Measurements from ENCODE around the gene OTOR.
A peak's percentile ranks its signal among the peaks of the same experiment; 100 is the strongest.

Gene OTOR

DNA sequence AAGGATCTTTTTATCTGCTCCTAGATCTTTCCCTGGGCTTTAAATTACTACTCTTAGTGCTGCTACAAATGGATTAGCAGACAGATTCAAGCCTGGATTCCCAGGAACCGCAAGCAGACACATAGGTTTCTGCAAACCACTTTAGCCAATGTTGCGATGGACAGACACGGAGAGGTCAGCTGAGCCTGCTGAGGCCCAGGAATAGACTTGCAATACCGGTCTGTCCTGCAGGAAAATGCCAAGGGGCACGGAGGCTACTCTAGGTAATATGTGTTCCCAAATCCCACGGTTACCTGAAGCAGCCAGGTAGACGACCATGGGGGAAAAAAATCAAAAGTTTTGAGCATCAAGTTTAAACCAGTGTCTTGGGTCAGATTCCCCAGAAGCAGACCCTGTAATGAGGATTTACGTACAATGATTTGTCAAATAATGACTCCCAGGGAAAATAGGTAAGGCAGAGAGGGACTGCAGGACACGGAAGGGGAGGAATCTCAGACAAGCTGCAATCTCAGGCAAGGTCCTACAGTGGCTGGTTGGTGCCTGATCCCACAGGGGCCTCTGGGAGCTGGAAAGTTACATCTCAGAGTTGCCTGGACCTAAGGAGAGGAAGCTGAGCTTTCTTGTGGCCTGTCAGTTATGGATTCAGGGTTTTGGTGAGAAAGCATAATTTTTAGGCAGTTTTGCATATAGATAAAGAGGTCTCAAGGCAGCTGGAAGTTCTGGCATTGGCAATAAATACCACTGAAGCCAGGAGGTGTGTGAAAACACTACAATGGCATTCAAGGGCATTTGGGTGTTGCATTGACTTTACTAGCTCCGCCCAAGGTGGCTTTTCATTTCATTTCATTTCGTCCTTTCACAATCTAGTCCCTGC, 12.5 kb downstream of the OTOR start:
- H3K4me3 ChIP-seq (ENCODE audit: low read length), result no peak overlapping the region
- no peak for DNase-seq (ENCODE audit: low read depth)
- TF ChIP-seq, protein P1, sequence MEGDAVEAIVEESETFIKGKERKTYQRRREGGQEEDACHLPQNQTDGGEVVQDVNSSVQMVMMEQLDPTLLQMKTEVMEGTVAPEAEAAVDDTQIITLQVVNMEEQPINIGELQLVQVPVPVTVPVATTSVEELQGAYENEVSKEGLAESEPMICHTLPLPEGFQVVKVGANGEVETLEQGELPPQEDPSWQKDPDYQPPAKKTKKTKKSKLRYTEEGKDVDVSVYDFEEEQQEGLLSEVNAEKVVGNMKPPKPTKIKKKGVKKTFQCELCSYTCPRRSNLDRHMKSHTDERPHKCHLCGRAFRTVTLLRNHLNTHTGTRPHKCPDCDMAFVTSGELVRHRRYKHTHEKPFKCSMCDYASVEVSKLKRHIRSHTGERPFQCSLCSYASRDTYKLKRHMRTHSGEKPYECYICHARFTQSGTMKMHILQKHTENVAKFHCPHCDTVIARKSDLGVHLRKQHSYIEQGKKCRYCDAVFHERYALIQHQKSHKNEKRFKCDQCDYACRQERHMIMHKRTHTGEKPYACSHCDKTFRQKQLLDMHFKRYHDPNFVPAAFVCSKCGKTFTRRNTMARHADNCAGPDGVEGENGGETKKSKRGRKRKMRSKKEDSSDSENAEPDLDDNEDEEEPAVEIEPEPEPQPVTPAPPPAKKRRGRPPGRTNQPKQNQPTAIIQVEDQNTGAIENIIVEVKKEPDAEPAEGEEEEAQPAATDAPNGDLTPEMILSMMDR (conservative IDR thresholded peaks at IDR 0.05; ENCODE audit: low read depth, low read length), result no peak

DNA sequence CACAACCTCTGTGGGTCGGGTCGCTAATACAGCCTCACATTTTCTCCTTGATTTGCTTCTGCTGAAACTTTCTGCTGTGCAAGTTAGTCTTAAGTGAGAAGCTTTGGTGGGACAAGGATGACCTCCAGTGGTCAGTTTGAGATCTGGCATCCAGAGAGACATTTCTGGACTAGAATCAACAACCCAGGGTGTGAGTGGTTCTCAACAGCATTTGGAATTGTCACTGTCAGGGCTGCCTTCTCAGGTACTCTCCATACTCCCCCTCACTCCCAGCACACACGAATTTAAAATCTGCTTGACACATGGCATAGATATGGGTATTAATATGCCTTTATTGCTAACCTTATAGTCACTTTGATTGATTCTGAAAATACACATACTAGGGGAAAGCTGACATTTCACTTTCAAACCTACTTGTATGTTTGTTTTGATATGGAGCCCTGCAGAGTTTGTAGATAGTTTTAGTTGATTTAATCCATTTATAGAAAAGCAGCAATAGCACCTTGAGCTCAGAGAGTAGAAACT, 13.2 kb downstream of the OTOR start:
- no peak overlapping the region for H3K4me3 ChIP-seq (ENCODE audit: low read length)

GRCh38 chr20:16764560-16764959, 16.4 kb downstream of the OTOR start:
- TF ChIP-seq, protein P1 (conservative IDR thresholded peaks at IDR 0.05; ENCODE audit: low read depth, low read length), result no peak
- no peak overlapping the region for H3K4me3 ChIP-seq (ENCODE audit: low read length)
- DNase-seq (ENCODE audit: low read depth), result no peak

More for the DNA sequence above, 13.2 kb downstream of the OTOR start:
- peak; percentile 39 for DNase-seq (ENCODE audit: low read depth)
- TF ChIP-seq, protein P1 (conservative IDR thresholded peaks at IDR 0.05; ENCODE audit: low read depth, low read length), result peak; percentile 79

DNA sequence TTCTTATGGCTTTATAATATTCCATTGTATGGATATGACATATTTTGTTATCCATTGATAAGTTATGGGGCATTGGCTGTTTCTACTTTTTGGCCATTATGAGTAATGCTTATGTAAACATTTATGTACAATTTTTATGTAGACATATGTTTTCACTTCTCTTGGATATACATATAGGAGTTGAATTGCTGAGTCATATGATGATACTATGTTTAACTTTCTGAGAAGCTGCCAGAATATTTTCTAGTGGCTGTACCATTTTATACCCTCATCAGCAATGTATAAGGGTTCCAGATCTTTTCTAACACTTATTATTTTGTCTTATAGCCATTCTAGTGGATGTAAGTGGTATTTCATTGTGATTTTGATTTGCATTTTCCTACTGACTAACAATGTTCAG, 23.1 kb downstream of the OTOR start:
- H3K4me3 ChIP-seq (ENCODE audit: low read length), result no peak overlapping the region
- no peak for DNase-seq (ENCODE audit: low read depth)
- TF ChIP-seq, protein P1 (conservative IDR thresholded peaks at IDR 0.05; ENCODE audit: low read depth, low read length), result no peak

DNA sequence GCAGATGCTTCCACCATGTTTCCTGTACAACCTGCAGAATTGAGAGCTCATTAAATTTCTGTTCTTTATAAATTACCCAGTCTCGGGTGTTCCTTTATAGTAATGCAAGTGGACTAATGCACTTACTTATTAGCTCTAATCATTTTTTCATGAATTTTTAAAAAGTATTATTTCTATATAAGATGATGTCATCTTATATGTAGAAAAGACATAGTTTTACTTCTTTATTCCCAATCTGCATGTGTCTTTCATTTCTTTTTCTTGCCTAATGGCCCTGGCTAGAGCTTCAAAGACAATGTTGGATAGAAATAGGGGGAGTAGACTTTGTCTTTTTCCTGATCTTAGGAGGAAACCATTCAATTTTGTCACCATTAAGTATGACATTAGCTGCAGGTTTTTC, 27.8 kb downstream of the OTOR start:
- H3K4me3 ChIP-seq (ENCODE audit: low read length), result no peak overlapping the region
- TF ChIP-seq, protein P1 (conservative IDR thresholded peaks at IDR 0.05; ENCODE audit: low read depth, low read length), result no peak
- no peak for DNase-seq (ENCODE audit: low read depth)

- TF ChIP-seq, protein P1 (conservative IDR thresholded peaks at IDR 0.05; ENCODE audit: low read depth, low read length), result no peak
- no peak for DNase-seq (ENCODE audit: low read depth)
Measured at GRCh38 chr20:16777126-16777525, 29.0 kb downstream of the OTOR start.

DNA sequence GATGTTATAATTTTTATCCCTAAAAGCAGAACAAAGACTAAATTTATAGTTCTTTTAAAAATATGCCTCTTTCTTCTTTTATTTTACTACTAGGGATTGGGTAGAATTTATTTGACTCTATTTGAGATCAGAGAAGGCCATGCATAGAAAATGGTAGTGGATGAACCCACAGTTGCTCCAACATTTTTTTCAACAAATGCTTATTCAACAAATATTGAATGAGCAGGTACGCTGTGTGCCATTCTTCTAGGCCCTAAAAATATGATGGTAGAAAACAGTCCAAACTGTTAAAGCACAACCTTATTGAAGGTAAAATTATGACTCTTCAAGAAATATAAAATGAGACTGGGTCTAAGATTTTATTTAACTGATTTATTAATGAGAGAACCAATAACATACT, 30.0 kb downstream of the OTOR start:
- TF ChIP-seq, protein P1 (conservative IDR thresholded peaks at IDR 0.05; ENCODE audit: low read depth, low read length), result no peak

More at GRCh38 chr20:16777126-16777525, 29.0 kb downstream of the OTOR start:
- no peak overlapping the region for H3K4me3 ChIP-seq (ENCODE audit: low read length)

More for the DNA sequence above, 30.0 kb downstream of the OTOR start:
- no peak overlapping the region for H3K4me3 ChIP-seq (ENCODE audit: low read length)
- no peak for DNase-seq (ENCODE audit: low read depth)
